GM12873 (cell line): ENCODE results near the gene RBPMS2.

Experiments used
- TF ChIP-seq, protein P1 (sequence below): IDR thresholded peaks from 2 replicates; pipeline ENCODE4 v1.5.1; 2012; ENCODE audit warnings: low read depth, mild to moderate bottlenecking, moderate library complexity, low read length, control low read depth; ENCODE audit not compliant: insufficient read depth; ENCODE audit errors: missing control alignments

Gene RBPMS2

DNA sequence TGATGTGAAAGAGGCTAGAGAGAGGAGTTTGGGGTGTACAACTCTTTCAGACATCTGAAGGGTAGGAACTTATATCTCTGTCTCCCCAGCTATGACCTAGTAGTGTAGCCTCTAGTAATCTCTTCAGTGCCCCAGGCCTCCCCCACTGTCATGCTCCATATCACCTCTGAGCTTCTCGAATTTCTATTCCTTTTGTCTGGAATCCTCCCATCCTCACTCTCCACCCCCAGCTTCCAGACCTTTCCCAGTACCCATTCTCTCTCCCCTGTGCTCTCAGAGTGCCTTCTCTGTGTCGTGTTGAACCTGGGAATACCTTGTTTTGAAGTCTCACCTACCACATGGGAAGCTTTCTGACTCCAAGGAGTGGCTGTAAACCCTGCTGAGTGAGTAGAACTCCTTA, 3.6 kb upstream of the RBPMS2 start:
- TF ChIP-seq, protein P1, sequence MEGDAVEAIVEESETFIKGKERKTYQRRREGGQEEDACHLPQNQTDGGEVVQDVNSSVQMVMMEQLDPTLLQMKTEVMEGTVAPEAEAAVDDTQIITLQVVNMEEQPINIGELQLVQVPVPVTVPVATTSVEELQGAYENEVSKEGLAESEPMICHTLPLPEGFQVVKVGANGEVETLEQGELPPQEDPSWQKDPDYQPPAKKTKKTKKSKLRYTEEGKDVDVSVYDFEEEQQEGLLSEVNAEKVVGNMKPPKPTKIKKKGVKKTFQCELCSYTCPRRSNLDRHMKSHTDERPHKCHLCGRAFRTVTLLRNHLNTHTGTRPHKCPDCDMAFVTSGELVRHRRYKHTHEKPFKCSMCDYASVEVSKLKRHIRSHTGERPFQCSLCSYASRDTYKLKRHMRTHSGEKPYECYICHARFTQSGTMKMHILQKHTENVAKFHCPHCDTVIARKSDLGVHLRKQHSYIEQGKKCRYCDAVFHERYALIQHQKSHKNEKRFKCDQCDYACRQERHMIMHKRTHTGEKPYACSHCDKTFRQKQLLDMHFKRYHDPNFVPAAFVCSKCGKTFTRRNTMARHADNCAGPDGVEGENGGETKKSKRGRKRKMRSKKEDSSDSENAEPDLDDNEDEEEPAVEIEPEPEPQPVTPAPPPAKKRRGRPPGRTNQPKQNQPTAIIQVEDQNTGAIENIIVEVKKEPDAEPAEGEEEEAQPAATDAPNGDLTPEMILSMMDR, result no peak

DNA sequence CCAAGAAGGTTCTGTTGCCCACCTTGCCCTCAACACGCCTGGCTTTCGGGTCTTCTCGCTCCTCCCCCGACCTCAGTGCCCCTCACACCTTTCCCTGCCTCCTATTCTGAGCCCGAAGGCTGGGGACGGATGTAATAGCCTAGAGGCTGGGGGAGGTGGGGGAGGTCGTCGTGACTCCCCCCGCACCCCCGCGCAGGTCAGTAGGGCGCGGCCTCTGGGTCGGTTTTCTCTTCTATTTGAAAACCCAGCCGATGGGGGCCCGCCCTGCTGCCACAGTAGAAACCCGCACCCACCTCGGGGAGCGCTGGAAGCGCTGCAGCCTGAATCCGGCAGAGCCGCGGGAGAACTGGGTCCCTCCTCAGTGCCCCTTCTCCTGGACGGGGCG, 1.0 kb upstream of the RBPMS2 start:
- TF ChIP-seq, protein P1, result no peak

DNA sequence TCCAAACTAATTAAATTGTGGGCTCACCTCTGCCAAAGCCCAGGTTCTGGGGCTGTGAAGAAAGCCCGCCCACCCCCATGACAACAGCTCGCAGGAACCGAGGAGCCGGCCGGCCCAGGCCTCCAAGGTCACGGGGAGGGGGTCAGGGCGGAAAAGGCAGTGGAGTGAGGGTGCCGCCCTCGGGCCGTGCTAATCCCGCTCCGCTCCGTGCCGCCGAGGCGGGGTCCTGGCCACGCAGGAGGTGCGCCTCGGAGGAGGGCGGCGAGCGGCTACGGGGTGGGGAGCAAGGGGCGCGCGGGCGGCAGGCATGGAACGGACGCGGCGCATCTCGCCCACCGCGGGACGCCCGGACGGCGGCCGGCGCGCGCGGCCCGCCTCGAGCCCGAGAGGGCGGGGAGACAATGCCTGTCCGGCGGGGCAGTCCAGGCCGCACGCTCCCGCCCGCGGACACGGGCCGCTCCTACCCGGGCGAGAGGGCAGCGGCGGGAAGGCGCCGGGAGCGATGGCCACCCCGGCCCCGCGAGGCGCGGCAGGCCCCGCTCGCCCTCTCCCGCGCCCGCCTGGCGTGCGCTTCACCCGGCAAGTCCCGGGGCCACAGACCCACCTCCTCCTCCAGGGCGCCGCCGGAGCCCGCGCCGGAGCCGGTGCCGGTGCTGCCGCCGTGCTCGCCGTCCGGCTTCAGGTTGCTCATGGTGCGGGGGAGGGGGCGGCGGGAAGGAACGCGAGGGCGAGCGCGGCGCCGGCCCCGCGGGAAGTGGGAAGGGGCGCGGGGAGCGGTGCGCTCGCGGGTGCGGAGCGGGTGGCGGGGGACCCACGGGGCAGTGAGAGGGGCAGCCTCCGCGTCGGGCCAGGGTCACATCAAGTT, 528 bp downstream of the RBPMS2 start:
- TF ChIP-seq, protein P1, result no peak

DNA sequence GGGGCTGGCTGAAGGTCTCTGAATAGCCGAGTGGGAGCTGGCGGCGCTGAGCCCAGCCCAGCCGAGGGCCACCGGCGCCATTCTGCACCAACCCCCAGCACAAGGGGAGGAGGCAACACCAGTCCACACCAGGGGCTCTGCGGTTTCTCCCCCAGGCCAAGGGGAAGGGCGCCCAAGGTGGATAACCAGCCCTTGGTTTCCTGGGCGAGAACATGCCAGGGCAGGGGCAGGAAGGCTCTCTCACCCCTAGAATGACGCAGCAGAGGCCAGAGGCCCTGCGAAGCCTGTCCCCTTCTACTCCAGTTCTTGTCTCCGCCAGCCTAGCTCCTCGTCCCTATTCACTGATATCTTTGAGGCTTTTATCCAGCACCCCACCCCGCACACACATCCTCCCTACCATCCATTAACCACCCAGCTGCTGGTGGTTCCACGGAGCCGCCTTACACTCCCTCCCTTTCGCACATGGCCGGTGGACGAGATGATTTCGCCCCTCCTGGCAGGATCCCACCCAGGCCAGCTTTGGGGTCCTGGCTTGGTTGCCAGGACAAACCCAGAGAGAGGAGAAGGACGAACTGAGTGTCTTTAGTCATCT, 1.3 kb downstream of the RBPMS2 start:
- TF ChIP-seq, protein P1, result no peak

DNA sequence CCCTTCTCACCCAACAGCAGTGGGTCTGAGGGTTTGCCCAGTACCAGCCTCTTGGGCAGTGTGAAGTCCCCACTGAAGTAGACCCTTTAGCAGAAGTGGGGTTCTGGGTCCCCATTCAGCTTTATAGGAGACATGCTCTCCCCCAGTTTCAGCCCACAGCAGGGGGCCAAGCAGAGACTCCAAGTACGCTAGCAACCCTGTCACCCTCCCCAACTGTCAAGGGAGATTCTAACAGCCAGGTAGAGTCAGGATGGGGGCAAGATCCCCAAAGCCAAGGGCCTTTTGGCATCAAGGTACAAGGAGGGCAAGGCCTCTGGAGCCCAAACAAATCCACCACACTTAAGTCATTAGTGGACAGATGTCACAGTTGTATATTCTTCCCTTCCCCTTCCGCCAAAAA, 1.8 kb downstream of the RBPMS2 start:
- TF ChIP-seq, protein P1, result no peak

DNA sequence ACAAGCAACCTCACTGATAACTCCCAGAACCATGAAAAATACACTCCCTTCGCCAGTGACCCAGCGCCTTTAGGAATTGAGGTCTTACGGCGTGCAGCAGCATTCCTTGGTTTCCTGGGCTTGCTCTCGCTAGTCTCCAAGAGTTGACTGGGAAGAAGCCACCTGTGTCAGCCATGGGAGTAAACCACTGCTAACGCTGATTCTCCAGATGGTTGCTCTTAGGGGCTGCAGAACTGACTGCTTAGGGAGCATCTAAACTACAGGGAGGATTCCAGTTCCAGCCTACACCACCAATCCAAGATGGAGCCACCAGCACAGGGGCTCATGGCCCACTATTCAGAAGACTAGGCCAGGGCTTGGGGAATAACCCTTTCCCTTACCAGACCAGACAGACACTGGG, 2.4 kb downstream of the RBPMS2 start:
- TF ChIP-seq, protein P1, result no peak

DNA sequence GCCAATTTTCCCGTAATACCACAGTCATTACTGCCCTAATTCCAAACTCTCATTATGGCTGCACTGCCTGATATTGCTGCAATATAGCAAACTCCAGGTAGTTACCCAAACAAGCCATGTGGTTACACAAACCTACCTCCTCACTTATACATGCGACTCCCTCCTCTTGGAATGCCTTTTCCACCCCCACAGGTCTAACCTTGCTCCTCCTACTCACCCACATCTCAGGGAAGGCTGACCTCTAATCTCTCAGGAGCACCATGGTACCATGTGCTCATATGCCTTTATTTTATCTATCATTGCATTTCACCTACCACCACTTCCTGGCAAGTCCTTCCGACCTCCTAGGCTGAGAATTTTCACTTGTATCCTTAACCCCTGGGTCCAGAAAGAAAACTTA, 2.9 kb downstream of the RBPMS2 start:
- TF ChIP-seq, protein P1, result no peak
